HepG2 (cell line): ENCODE measurements around the gene RABGAP1L. TPM values are rescaled to one million over a fixed set of nuclear protein-coding genes. Genes with fewer than 3 reads are reported as not detected.

Experiments
- ATAC-seq: fragments of 200-7000 bp; cut with Tn5 transposase; 3 replicates; pipeline ENCODE4 v1.9.1; 2020; ENCODE audit warnings: mild to moderate bottlenecking, moderate library complexity
- BruUV-seq: library from RNA; stranded (reverse); fragments of 400-500 nt; replicated peaks from 2 replicates; lab custom pipeline; 2021; lab: Mats Ljungman, UMichigan
- CTCF ChIA-PET: fragments of 300-600 bp; formaldehyde crosslinking; extraction: SDS; loops from one replicate; lab custom pipeline; 2021; ENCODE audit warnings: low total read pairs, inconsistent platforms, low intra/inter-chr PET ratio; lab: Yijun Ruan, JAX
- POLR2A ChIA-PET: fragments of 350-600 bp; sonication (Branson Sonifier 250); formaldehyde crosslinking; loops from one replicate; lab custom pipeline; 2020; ENCODE audit warnings: antibody characterized with exemption, inconsistent platforms; lab: Yijun Ruan, JAX
- DNase-seq: peaks from one replicate; pipeline ENCODE4 v3.0.0-alpha.2; 2015; ENCODE audit warnings: low spot score
- FAIRE-seq: peaks from 3 replicates; lab custom pipeline; 2011; peaks lifted over from hg19 to GRCh38; lab: Jason Lieb, UNC
- H2AFZ ChIP-seq: one replicate; pipeline ENCODE4 v1.6.1; 2011; ENCODE audit warnings: low read length, inconsistent platforms
- H3K27ac ChIP-seq: fragments of 300-600 bp; 3 replicates; pipeline ENCODE4 v1.8.0; 2011; ENCODE audit warnings: mixed run types, mild to moderate bottlenecking, mixed read lengths, low read length, inconsistent platforms; ENCODE audit not compliant: insufficient read depth; ENCODE audit errors: extremely low read length
- H3K27me3 ChIP-seq, 2 experiments: fragments of 200-600 bp in 1 of 2; 2 replicates in 1 of 2; 3 replicates in 1 of 2; pipeline versions ENCODE4 v1.6.0 to v1.8.0; 2011; ENCODE audit warnings: low read length in 2 of 2, mild to moderate bottlenecking in 2 of 2, moderate library complexity in 2 of 2, inconsistent platforms in 1 of 2; ENCODE audit not compliant: insufficient read depth in 2 of 2, control insufficient read depth in 1 of 2
- H3K36me3 ChIP-seq, 2 experiments: fragments of 200-600 bp in 1 of 2; replicated peaks in 1 of 2; 2 replicates in 1 of 2; 3 replicates in 1 of 2; pipeline versions ENCODE4 v1.5.1 to v1.8.0; 2011; ENCODE audit warnings: low read length in 2 of 2, inconsistent platforms in 1 of 2; ENCODE audit not compliant: insufficient read depth in 2 of 2, control insufficient read depth in 1 of 2
- H3K4me1 ChIP-seq: 2 replicates; pipeline ENCODE4 v1.5.1; 2012; ENCODE audit warnings: low read length, inconsistent platforms; ENCODE audit not compliant: insufficient read depth
- H3K4me2 ChIP-seq: 2 replicates; pipeline ENCODE4 v1.6.0; 2011; ENCODE audit warnings: low read depth, low read length, inconsistent platforms
- H3K4me3 ChIP-seq, 3 experiments: fragments of 200-600 bp in 1 of 3; sonication (generic), shearing (Covaris generic) in 1 of 3; replicated peaks in 1 of 3; 2 replicates each; pipeline ENCODE4 v1.5.1; 2011 to 2016; ENCODE audit warnings: low read length in 3 of 3, inconsistent platforms in 2 of 3, low read depth in 2 of 3, mild to moderate bottlenecking in 2 of 3, control low read depth in 1 of 3, mixed read lengths in 1 of 3; ENCODE audit not compliant: insufficient read depth in 1 of 3
- H3K79me2 ChIP-seq: one replicate; pipeline ENCODE4 v1.6.1; 2011; ENCODE audit warnings: low read length, inconsistent platforms; ENCODE audit not compliant: insufficient read depth
- H3K9ac ChIP-seq: 2 replicates; pipeline ENCODE4 v1.6.0; 2011; ENCODE audit warnings: mild to moderate bottlenecking, low read depth, low read length, inconsistent platforms; ENCODE audit not compliant: insufficient read depth
- H3K9me3 ChIP-seq: 2 replicates; pipeline ENCODE4 v1.5.1; 2012; ENCODE audit warnings: mild to moderate bottlenecking, low read length
- H4K20me1 ChIP-seq: 2 replicates; pipeline ENCODE4 v1.6.0; 2011; ENCODE audit warnings: inconsistent platforms, mild to moderate bottlenecking, low read length, moderate library complexity; ENCODE audit not compliant: insufficient read depth
- ARNTL ChIP-seq: sonication (generic); formaldehyde crosslinking; IDR thresholded peaks from 2 replicates; pipeline ENCODE4 v1.4.0; 2020; ENCODE audit warnings: mild to moderate bottlenecking, missing genetic modification reagents
- KLF12 ChIP-seq: sonication (generic); formaldehyde crosslinking; IDR thresholded peaks from 2 replicates; pipeline ENCODE4 v1.4.0; 2020; ENCODE audit warnings: missing genetic modification reagents, borderline replicate concordance
- PAF1 ChIP-seq: IDR thresholded peaks from 2 replicates; pipeline ENCODE4 v1.6.1; 2016; ENCODE audit warnings: missing genetic modification reagents, missing compliant biosample characterization
- PREB ChIP-seq: sonication (generic); formaldehyde crosslinking; IDR thresholded peaks from 2 replicates; pipeline ENCODE4 v1.4.0; 2020; ENCODE audit warnings: missing genetic modification reagents
- PTBP1 ChIP-seq: fragments of 200-400 bp; formaldehyde crosslinking; IDR thresholded peaks from 2 replicates; pipeline ENCODE4 v1.6.1; 2018; ENCODE audit warnings: low read length, low read depth; ENCODE audit not compliant: poor library complexity, severe bottlenecking
- RXRA ChIP-seq: sonication (generic); formaldehyde crosslinking; IDR thresholded peaks from 2 replicates; pipeline ENCODE4 v1.5.1; 2020; ENCODE audit warnings: missing genetic modification reagents
- STAG1 ChIP-seq: sonication (generic); formaldehyde crosslinking; IDR thresholded peaks from 2 replicates; pipeline ENCODE4 v1.4.0; 2020; ENCODE audit warnings: missing genetic modification reagents
- TCF12 ChIP-seq, 2 experiments: fragments of 450-650 bp in 1 of 2; sonication (generic) in 1 of 2; formaldehyde crosslinking in 1 of 2; IDR thresholded peaks; 2 replicates each; pipeline versions ENCODE4 v1.6.1 to v1.8.0; 2017 to 2022; ENCODE audit warnings: antibody characterized with exemption in 1 of 2, mild to moderate bottlenecking in 1 of 2, missing genetic modification reagents in 1 of 2, moderate library complexity in 1 of 2
- YY1 ChIP-seq: IDR thresholded peaks from 2 replicates; pipeline ENCODE4 v1.6.1; 2011; ENCODE audit warnings: low read length, low read depth, moderate library complexity, mild to moderate bottlenecking; ENCODE audit not compliant: insufficient read depth, insufficient replicate concordance
- ZNF160 ChIP-seq: sonication (generic); formaldehyde crosslinking; IDR thresholded peaks from 2 replicates; pipeline ENCODE4 v1.8.0; 2022; ENCODE audit warnings: mild to moderate bottlenecking, inconsistent platforms, missing genetic modification reagents
- ZNF547 ChIP-seq: sonication (generic); formaldehyde crosslinking; IDR thresholded peaks from 2 replicates; pipeline ENCODE4 v1.5.1; 2020; ENCODE audit warnings: mild to moderate bottlenecking, missing genetic modification reagents
- ZNF557 ChIP-seq: sonication (generic); formaldehyde crosslinking; IDR thresholded peaks from 2 replicates; pipeline ENCODE4 v1.4.0; 2020; ENCODE audit warnings: missing genetic modification reagents
- ZNF883 ChIP-seq: sonication (generic); formaldehyde crosslinking; IDR thresholded peaks from 2 replicates; pipeline ENCODE4 v1.5.1; 2020; ENCODE audit warnings: mild to moderate bottlenecking, missing genetic modification reagents; ENCODE audit errors: not compliant biosample characterization
- WGBS: methylation state at CpG from one replicate; pipeline ENCODE4 v1.1.6; 2017; ENCODE audit warnings: low lambda C conversion rate; 5-methylcytosine and 5-hydroxymethylcytosine counted together
- in situ Hi-C: cut with HindIII; loops from 2 replicates; pipeline ENCODE4 v1.10.0; 2017; ENCODE audit warnings: low pct_unique_long_range_greater_than_20kb; ENCODE audit not compliant: extremely low pct_ligation_motif_present
- intact Hi-C: fragments of 100-400 bp; cut with micrococcal nuclease; formaldehyde crosslinking; loops from one replicate; pipeline ENCODE4 v1.10.0; 2022; ENCODE audit not compliant: unreplicated experiment
- polyA plus RNA-seq, 8 experiments: library from polyadenylated mRNA; depleted of rRNA in 3 of 8; stranded (reverse) in 7 of 8; unstranded in 1 of 8; fragments of >200 nt; fragmentation: Illumina TruSeq in 4 of 8; extraction: Trizol in 4 of 8; gene quantifications; 2 replicates each; pipeline versions ENCODE4 v1.2.1 to v1.2.3, GENCODE V29; 2011 to 2016; ENCODE audit warnings: low read depth in 4 of 8, missing spikeins in 1 of 8, mixed read lengths in 1 of 8; ENCODE audit not compliant: insufficient read depth in 1 of 8
- total RNA-seq, 5 experiments: library from RNA; depleted of rRNA; stranded (reverse); fragments of >200 nt; fragmentation: Illumina TruSeq; extraction: Trizol; gene quantifications; 2 replicates each; pipeline ENCODE4 v1.2.3, GENCODE V29; 2016; ENCODE audit warnings: low read depth in 1 of 5
- TF ChIP-seq, protein P1 (sequence below): sonication (generic); formaldehyde crosslinking; IDR thresholded peaks from 2 replicates; pipeline ENCODE4 v1.5.0; 2020; ENCODE audit warnings: missing genetic modification reagents, mild to moderate bottlenecking, borderline replicate concordance

The RABGAP1L gene
- total and polyA plus RNA-seq, 2 of the 13 experiments (the other 11 are each of a cell fraction or from before 2014, with no cell fraction given), result 7.9 to 22.6 TPM

GRCh38 chr1:174197547-174197946, 38.2 kb downstream of the RABGAP1L start:
- no peak for DNase-seq
- no peaks in the 10 kb centered on the region for H3K4me1 ChIP-seq
- no peak overlapping the region for H3K4me3 ChIP-seq
- H3K27me3 ChIP-seq, result no peaks in the 10 kb centered on the region
- H3K27ac ChIP-seq, result no peak overlapping the region
- no peak overlapping the region for H3K9ac ChIP-seq
- ChIA-PET CTCF (no interaction called here), POLR2A (no interaction called here)
- BruUV-seq, result no TSS peak
- in situ Hi-C loops (no loop called here), intact Hi-C loops (no loop called here)
- no peaks in the 10 kb centered on the region for H3K9me3 ChIP-seq
- no peak for FAIRE-seq
- no peaks in the 10 kb centered on the region for H3K36me3 ChIP-seq
- H3K4me2 ChIP-seq, result no peak overlapping the region
- 94% methylated on average over 10 of the region's 10 CpGs for WGBS
- TF ChIP-seq YY1, result no peak
- no peak for TF ChIP-seq PAF1 (CRISPR knock-in tag)
- no peak for TF ChIP-seq ARNTL (CRISPR knock-in tag)
- TF ChIP-seq ZNF883 (CRISPR knock-in tag), result no peak
- TF ChIP-seq PTBP1, result no peak
- no peak for TF ChIP-seq RXRA
- no peak for TF ChIP-seq PREB (CRISPR knock-in tag)
- TF ChIP-seq, protein P1, sequence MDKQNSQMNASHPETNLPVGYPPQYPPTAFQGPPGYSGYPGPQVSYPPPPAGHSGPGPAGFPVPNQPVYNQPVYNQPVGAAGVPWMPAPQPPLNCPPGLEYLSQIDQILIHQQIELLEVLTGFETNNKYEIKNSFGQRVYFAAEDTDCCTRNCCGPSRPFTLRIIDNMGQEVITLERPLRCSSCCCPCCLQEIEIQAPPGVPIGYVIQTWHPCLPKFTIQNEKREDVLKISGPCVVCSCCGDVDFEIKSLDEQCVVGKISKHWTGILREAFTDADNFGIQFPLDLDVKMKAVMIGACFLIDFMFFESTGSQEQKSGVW (CRISPR knock-in tag), result no peak
- no peak for TF ChIP-seq KLF12
- TF ChIP-seq ZNF160, result no peak
- TF ChIP-seq ZNF557 (CRISPR knock-in tag), result no peak
- no peak for TF ChIP-seq STAG1 (CRISPR knock-in tag)
- no peak for TF ChIP-seq ZNF547
- TF ChIP-seq TCF12 (IDR thresholded peaks at IDR 0.05), result no peak
- TF ChIP-seq TCF12 (CRISPR knock-in tag; IDR thresholded peaks at IDR 0.05), result no peak
- no peak overlapping the region for H2AFZ ChIP-seq
- H3K79me2 ChIP-seq, result no peaks in the 10 kb centered on the region
- no peak for ATAC-seq
- H4K20me1 ChIP-seq, result no peaks in the 10 kb centered on the region
